ENCODE results near the gene RBFOX1. TPM values are rescaled to one million over a fixed set of nuclear protein-coding genes. Genes with fewer than 3 reads are reported as not detected.

The RBFOX1 gene
- total RNA-seq, 1 donor from 2014 or later = not detected

DNA sequence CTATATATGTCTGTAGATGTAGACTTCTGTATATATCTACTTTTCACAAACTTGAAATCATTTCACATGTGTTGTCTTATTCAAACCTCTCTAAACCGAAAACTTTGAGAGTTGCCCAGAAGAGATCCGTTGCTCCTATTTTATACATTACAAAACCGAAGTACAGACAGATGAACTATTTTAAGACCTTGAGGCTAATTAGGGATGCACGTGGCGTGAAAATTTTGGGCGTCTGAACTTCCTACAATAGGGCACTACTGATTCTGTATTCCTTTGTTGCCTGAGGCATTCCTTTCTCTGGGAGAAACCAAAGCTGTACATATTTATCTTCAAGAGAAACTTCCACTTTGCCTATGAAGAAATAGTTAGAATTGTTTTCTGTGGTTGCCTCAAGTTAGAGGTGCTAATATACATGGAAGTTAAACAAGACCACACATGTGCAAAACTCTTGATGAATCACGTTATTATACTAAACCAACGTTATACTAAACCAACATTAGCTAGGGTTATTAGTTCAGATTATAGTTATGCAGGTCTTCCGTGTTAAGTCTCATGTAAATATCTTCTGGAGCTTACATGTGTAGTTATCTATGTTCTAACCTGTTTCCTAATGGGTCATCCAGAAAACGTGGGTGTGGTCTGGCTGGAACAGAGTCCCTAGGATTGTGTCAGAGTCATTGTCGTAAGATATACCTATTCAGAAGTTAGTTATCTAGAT is 111.2 kb downstream of the RBFOX1 start:
- no peaks in the 10 kb centered on the region for H3K27me3 Mint-ChIP-seq (ENCODE audit: low read depth)
- H3K4me1 Mint-ChIP-seq (ENCODE audit: low read depth) = no peaks in the 10 kb centered on the region
- no peaks in the 10 kb centered on the region for H3K36me3 Mint-ChIP-seq (ENCODE audit: low read depth)
- TF ChIP-seq, protein P1, sequence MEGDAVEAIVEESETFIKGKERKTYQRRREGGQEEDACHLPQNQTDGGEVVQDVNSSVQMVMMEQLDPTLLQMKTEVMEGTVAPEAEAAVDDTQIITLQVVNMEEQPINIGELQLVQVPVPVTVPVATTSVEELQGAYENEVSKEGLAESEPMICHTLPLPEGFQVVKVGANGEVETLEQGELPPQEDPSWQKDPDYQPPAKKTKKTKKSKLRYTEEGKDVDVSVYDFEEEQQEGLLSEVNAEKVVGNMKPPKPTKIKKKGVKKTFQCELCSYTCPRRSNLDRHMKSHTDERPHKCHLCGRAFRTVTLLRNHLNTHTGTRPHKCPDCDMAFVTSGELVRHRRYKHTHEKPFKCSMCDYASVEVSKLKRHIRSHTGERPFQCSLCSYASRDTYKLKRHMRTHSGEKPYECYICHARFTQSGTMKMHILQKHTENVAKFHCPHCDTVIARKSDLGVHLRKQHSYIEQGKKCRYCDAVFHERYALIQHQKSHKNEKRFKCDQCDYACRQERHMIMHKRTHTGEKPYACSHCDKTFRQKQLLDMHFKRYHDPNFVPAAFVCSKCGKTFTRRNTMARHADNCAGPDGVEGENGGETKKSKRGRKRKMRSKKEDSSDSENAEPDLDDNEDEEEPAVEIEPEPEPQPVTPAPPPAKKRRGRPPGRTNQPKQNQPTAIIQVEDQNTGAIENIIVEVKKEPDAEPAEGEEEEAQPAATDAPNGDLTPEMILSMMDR (IDR thresholded peaks at IDR 0.05) = no peak
- no peak overlapping the region for H3K4me3 Mint-ChIP-seq (ENCODE audit: unreplicated experiment)
- DNase-seq (ENCODE audit: low spot score) = no peak
- H3K27ac Mint-ChIP-seq (ENCODE audit: unreplicated experiment) = no peak overlapping the region
- peaks cover 32% of the 10 kb centered on the region for H3K9me3 Mint-ChIP-seq (ENCODE audit: low read depth)

DNA sequence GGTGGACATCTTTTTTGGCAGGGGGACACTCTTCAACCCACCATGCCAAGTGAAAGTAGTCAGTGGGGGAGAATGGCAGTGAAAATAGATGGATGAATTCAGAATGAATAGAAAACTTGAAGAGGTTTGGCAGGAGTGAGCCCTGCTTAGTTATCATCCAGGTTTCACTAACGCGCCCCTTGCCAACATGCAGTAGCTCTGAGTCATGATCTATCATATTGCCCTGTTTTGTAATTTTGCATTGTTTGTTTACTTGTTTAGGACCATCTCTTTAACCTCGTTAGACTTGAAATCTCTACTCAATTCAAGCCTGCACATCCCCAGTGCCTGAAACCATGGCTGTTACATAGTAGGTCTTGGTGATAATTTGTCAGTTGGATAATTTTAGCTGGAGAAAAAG is 116.7 kb downstream of the RBFOX1 start:
- H3K9me3 Mint-ChIP-seq (ENCODE audit: low read depth) = peaks cover 59% of the 10 kb centered on the region
- H3K4me3 Mint-ChIP-seq (ENCODE audit: unreplicated experiment) = no peak overlapping the region
- H3K4me1 Mint-ChIP-seq (ENCODE audit: low read depth) = no peaks in the 10 kb centered on the region
- no peak overlapping the region for H3K27ac Mint-ChIP-seq (ENCODE audit: unreplicated experiment)
- TF ChIP-seq, protein P1 (IDR thresholded peaks at IDR 0.05) = no peak
- DNase-seq (ENCODE audit: low spot score) = no peak
- H3K36me3 Mint-ChIP-seq (ENCODE audit: low read depth) = no peaks in the 10 kb centered on the region
- no peaks in the 10 kb centered on the region for H3K27me3 Mint-ChIP-seq (ENCODE audit: low read depth)

DNA sequence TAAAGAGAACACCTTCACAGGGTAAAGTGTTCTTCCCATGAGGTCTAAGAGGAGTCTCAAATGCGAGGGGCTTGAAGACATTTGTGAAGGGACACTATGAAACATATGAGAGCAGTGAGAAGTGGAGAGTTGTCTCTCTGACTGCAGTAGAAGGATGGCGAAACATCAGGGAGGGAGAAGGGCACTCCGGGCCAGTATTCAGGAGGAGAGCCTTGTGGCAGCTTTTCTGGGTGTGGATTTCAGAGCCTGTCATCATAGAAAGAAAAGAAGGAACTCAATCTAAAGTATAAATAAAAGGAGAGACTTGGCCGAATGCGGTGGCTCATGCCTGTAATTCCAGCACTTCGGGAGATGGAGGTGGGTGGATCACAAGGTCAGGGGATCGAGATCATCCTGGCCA is 117.2 kb downstream of the RBFOX1 start:
- H3K4me3 Mint-ChIP-seq (ENCODE audit: unreplicated experiment) = no peak overlapping the region
- H3K36me3 Mint-ChIP-seq (ENCODE audit: low read depth) = no peaks in the 10 kb centered on the region
- TF ChIP-seq, protein P1 (IDR thresholded peaks at IDR 0.05) = no peak
- H3K27ac Mint-ChIP-seq (ENCODE audit: unreplicated experiment) = no peak overlapping the region
- no peaks in the 10 kb centered on the region for H3K27me3 Mint-ChIP-seq (ENCODE audit: low read depth)
- H3K4me1 Mint-ChIP-seq (ENCODE audit: low read depth) = no peaks in the 10 kb centered on the region
- DNase-seq (ENCODE audit: low spot score) = no peak
- peaks cover 64% of the 10 kb centered on the region for H3K9me3 Mint-ChIP-seq (ENCODE audit: low read depth)

DNA sequence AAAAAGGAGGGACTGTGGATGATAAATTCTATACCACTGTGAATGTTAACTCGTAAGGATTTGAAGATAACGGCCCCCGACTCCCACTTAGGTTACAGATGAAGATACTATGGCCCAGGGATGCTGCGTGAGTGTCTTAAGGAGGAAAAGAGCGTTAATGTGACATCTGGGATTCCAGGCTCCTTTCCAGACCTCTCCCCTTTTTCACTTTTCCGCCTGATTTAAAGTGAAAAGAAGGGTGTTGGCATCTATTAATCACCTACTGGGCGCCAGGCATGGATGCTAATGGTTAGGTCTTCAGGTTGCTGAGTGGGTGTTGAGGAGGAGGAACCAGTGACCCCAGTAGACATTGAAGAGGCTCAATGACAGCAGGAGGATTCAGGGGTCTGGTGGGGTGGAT is 117.8 kb downstream of the RBFOX1 start:
- TF ChIP-seq, protein P1 (IDR thresholded peaks at IDR 0.05) = no peak
- Mint-ChIP-seq H3K36me3 (ENCODE audit: low read depth) (no peaks in the 10 kb centered on the region), H3K9me3 (ENCODE audit: low read depth) (peaks cover 60% of the 10 kb centered on the region), H3K4me3 (ENCODE audit: unreplicated experiment) (no peak overlapping the region), H3K27ac (ENCODE audit: unreplicated experiment) (no peak overlapping the region), H3K27me3 (ENCODE audit: low read depth) (no peaks in the 10 kb centered on the region), H3K4me1 (ENCODE audit: low read depth) (no peaks in the 10 kb centered on the region)
- no peak for DNase-seq (ENCODE audit: low spot score)

DNA sequence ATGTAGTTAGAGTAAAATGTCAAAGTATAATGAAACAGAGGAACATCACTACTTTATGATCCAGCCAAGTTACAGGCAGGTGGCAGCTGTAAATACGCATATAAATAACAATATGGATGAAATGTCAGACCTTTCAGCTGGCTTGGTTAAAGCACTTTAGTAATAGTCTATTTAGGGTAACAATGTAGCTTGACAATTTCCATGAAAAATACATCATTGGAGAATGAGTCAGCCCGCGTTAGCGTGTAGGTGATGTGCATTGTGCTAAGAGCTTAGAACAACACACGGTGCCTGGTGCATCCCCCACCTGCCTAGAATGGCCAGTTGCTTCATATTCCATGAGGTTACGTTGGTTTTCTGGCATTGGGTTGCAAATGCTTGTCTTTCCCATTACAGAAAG is 119.4 kb downstream of the RBFOX1 start:
- Mint-ChIP-seq H3K9me3 (ENCODE audit: low read depth) (peaks cover 56% of the 10 kb centered on the region), H3K4me3 (ENCODE audit: unreplicated experiment) (no peak overlapping the region), H3K4me1 (ENCODE audit: low read depth) (no peaks in the 10 kb centered on the region), H3K36me3 (ENCODE audit: low read depth) (no peaks in the 10 kb centered on the region), H3K27ac (ENCODE audit: unreplicated experiment) (no peak overlapping the region), H3K27me3 (ENCODE audit: low read depth) (no peaks in the 10 kb centered on the region)
- TF ChIP-seq, protein P1 (IDR thresholded peaks at IDR 0.05) = no peak
- DNase-seq (ENCODE audit: low spot score) = no peak

All from chondrocyte (in vitro differentiated cells).